NCI-H2171 treated with DMSO at 0.1 percent for 48 hours (cell line): ENCODE results near the gene CFAP61.
"Not testable (repeated sequence)": the region's sequence is repeated elsewhere in the genome, so short reads cannot be mapped to it uniquely, and the experiment has no call there.

Experiments used
- DNase-seq: peaks from one replicate; lab custom pipeline; 2025; lab: John Stamatoyannopoulos, UW

CFAP61 gene

GRCh38 chr20:20327746-20328145 is 275.4 kb downstream of the CFAP61 start:
- DNase-seq = peak; percentile 22

- no peak for DNase-seq
These were observed 277.2 kb downstream of the CFAP61 start for GRCh38 chr20:20329564-20329963.

DNA sequence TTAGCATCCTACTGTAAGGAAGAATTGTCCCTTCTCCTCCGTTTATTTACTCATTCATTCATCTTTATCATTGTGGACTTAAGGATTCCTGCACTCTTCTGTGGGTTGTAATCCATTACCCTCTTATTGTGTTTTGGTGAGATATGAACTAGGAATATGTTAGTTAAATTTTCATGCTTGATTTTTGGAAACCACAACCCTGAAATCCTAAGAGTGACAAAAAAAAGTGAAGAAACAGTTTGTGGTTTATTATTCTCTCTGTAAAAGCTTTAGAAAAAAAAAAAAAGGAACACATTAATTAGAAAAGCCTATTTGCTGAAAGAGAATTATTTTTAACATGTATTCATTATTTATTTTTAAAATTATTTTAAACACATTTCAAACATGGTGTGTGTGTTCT is 278.8 kb downstream of the CFAP61 start:
- no peak for DNase-seq

DNA sequence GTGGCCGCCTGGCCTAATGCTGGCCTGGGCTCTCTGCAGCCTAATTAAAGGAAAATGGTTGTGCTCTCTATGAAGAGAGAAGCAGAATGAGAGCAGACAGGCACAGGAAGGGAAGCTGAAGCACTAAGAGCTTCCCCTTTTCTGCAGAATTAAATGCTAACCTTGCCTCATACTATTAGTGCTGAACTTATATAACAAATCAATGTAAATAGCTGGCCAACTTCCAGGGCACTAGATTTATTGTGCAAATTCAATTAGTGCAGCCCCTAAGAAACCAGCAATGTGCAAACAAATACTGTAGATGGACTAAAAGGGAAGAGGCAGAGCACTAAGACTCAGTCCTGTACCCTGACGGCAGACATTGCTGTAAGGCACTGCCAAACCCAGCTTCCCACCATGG is 279.5 kb downstream of the CFAP61 start:
- no peak for DNase-seq

GRCh38 chr20:20333866-20334265 is 281.5 kb downstream of the CFAP61 start:
- DNase-seq = no peak

DNA sequence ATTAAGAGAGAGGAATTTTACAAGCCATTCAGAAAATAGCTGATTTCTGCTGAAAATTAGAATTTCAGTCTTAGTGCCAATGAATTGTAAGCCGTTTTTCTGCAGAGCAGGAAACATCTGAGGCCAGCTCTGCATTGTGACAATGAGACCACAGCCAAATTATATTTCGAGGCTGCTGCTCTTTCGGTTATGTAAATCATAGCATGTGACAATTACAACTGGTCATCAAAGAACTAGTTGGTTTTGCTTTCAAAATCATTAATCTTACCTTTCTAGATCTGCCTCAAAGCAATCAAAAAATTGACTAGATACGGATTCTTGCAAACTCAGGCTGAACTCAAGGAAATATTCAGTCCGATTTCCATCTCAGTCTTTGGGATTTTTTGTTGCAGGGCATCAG is 282.2 kb downstream of the CFAP61 start:
- no peak for DNase-seq

DNA sequence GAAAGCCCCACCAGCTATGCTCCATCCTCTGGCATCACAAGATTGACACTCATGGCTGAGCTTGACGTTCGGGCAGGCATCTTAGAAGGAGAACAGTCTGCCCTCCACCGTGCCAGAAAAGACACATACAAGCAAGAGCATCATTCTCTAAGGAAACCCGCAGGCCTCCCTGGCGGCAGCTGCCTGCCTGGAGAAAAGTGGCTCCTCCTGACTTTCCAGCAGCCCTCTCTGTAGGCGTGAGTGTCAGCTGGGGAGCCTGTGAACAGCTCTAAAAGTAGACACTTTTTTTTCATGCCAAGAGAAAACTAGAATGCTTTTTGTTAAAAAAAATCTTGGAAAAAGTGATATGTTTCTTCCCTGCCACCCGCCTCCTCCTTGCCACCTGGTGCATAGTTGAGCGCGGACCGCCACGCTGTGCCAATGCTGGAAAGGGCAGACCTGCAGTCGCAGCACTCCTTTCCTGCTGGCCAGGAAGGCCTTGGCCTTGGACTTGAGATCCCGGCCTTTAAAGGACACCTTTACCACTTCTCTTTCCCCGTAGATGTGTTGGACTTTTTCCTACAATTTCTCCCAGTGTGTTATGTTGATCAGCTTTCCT is 285.9 kb downstream of the CFAP61 start:
- no peak for DNase-seq

DNA sequence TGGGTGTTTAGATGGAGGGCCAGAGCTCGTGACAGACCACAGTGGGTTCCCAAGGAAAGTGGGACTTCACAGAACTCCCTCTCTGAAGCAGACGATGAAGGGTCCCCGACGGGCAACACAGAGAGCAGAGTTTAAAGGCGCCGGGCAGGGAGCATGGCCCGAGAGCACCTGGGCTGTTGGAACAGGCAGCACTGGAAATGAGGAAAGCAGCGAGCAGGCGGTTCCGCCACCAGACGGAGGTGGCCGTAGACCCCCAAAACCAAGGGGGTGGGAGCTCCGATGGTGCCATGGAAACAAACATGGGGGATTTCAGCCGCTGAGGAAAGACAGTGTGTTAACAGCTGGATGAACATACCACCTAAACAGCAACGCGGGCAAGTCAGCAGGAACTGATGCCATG is 288.1 kb downstream of the CFAP61 start:
- DNase-seq = no peak

GRCh38 chr20:20341371-20341770 is 289.0 kb downstream of the CFAP61 start:
- no peak for DNase-seq

- DNase-seq = no peak
These were observed 289.7 kb downstream of the CFAP61 start for GRCh38 chr20:20342066-20342465.

- no peak for DNase-seq
These were observed 291.6 kb downstream of the CFAP61 start for GRCh38 chr20:20343932-20344331.

- DNase-seq = no peak
These were observed 292.1 kb downstream of the CFAP61 start for GRCh38 chr20:20344476-20344875.

DNA sequence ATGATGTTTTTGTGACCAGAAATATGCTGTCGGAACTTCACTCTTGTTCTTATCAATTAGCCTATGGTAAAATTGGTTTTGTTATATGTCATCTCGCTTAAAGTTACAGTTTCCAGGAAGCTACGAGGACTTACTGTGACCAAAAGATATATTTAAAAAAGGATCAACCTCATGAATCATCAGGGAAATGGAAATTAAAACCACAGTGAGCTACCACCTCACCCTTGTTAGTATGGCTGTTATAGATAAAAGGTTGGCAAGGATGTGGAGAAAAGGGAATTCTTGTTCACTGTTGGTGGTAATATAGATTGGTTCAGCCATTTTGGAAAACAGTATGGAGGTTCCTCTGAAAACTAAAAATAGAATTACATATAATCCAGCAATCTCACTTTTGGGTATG is 301.2 kb downstream of the CFAP61 start:
- no peak for DNase-seq

- DNase-seq = not testable (repeated sequence)
These were observed 303.2 kb downstream of the CFAP61 start for GRCh38 chr20:20355503-20355902.

GRCh38 chr20:20358801-20359200 is 306.5 kb downstream of the CFAP61 start:
- peak; percentile 83 for DNase-seq

GRCh38 chr20:20359628-20360027 is 307.3 kb downstream of the CFAP61 start:
- no peak for DNase-seq

DNA sequence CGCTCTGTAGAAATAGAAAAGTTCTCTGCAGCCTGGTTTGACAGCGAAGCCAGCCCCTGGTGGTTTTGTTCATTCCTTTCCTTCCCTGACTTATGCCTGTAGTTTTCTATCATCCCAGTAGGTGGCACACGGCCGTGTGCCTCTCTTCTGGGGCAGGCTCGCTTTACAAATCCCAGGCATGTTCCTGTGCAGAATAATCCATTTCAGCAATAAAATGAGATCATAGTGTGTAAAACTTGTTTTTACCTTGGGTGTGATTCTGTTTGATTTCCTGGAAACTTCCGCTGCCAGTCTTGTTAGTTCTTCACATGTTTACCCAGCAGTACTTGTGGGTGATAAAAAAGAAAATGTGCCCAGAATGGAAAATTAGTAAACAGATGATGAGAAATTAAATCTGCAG is 308.1 kb downstream of the CFAP61 start:
- DNase-seq = peak; percentile 82

- peak; percentile 93 for DNase-seq
These were observed 310.6 kb downstream of the CFAP61 start for GRCh38 chr20:20362774-20363433.

GRCh38 chr20:20363434-20363798 is 311.1 kb downstream of the CFAP61 start:
- DNase-seq = peak; percentile 40

- DNase-seq = no peak
These were observed 311.7 kb downstream of the CFAP61 start for GRCh38 chr20:20363799-20364592.

GRCh38 chr20:20364593-20365479 is 312.5 kb downstream of the CFAP61 start:
- DNase-seq = no peak

DNA sequence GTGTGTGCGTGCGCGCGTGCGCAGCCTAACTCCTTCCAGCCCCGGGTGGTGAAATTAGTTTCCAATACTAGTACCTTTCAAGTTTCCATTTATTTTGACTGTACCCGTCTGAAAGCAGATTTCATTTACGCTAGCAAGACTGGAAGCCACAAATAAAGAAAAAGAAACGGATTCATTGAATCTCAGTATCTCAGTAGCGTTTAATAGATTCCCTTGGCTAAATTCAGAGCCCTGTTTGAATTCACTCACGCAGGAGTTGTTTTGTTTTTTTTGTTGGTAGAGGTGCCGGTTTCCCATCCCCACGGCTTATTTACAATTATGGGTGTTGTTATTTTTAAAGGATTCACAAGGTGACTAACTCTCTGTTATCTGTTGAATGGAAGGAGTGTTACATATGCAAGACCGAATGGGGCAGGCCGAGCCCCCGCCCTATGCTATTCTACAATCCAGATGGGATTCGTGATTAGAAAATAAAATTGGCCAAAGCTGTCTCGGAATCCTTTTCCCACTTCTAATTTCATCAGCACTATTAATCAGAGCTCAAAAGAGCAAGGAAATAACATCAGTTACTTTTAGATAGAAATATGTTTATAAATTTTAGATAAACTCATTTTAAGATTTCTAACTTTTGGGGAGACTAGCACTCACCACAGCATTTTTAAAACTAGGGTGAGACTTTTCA is 313.3 kb downstream of the CFAP61 start:
- DNase-seq = no peak
